Activated CD8-positive, alpha-beta memory T cell treated with anti-CD3 and anti-CD28 coated beads for 1 hour (primary cell): Measurements from ENCODE around the gene WWC1.
"Not testable (repeated sequence)": the region's sequence is repeated elsewhere in the genome, so short reads cannot be mapped to it uniquely, and the experiment has no call there.

Experiments used
- DNase-seq, 2 donors: peaks; one replicate each; pipeline ENCODE4 v3.0.0-alpha.2; 2020; ENCODE audit warnings: low read depth in 1 of 2; ENCODE audit errors: extremely low read depth in 1 of 2

Gene WWC1

GRCh38 chr5:168329302-168329701, 37.9 kb downstream of the WWC1 start:
- no peak for DNase-seq

- no peak for DNase-seq
These were observed 40.6 kb downstream of the WWC1 start for GRCh38 chr5:168332042-168332441.

GRCh38 chr5:168334280-168334679, 42.8 kb downstream of the WWC1 start:
- DNase-seq, result no peak

- DNase-seq, result no peak
These were observed 43.2 kb downstream of the WWC1 start for GRCh38 chr5:168334695-168335094.

GRCh38 chr5:168337361-168337760, 45.9 kb downstream of the WWC1 start:
- DNase-seq, result no peak

- DNase-seq, result no peak
These were observed 47.8 kb downstream of the WWC1 start for GRCh38 chr5:168339109-168339771.

- DNase-seq, result not testable (repeated sequence)
These were observed 48.3 kb downstream of the WWC1 start for GRCh38 chr5:168339772-168340140.

- DNase-seq, result no peak
These were observed 49.0 kb downstream of the WWC1 start for GRCh38 chr5:168340487-168340886.

- DNase-seq, result no peak
These were observed 49.7 kb downstream of the WWC1 start for GRCh38 chr5:168341178-168341577.

- DNase-seq, result no peak
These were observed 50.8 kb downstream of the WWC1 start for GRCh38 chr5:168342151-168342825.

- no peak for DNase-seq
These were observed 51.5 kb downstream of the WWC1 start for GRCh38 chr5:168342985-168343384.

GRCh38 chr5:168346417-168346816, 55.0 kb downstream of the WWC1 start:
- DNase-seq, result no peak

GRCh38 chr5:168347368-168348083, 56.1 kb downstream of the WWC1 start:
- no peak for DNase-seq

- no peak for DNase-seq
These were observed 56.6 kb downstream of the WWC1 start for GRCh38 chr5:168348084-168348414.

- no peak for DNase-seq
These were observed 58.9 kb downstream of the WWC1 start for GRCh38 chr5:168350315-168350714.

- DNase-seq, result no peak
These were observed 61.9 kb downstream of the WWC1 start for GRCh38 chr5:168353216-168353957.

GRCh38 chr5:168354397-168354796, 63.0 kb downstream of the WWC1 start:
- DNase-seq, result no peak

GRCh38 chr5:168356171-168356570, 64.7 kb downstream of the WWC1 start:
- no peak for DNase-seq

- DNase-seq, result no peak
These were observed 65.1 kb downstream of the WWC1 start for GRCh38 chr5:168356592-168356991.

GRCh38 chr5:168357876-168358275, 66.4 kb downstream of the WWC1 start:
- no peak for DNase-seq

GRCh38 chr5:168359820-168360460, 68.5 kb downstream of the WWC1 start:
- DNase-seq, result no peak
